Measurements from ENCODE around the gene ITPRID2. TPM values are rescaled to one million over a fixed set of nuclear protein-coding genes. Genes with fewer than 3 reads are reported as not detected.

The ITPRID2 gene
- total and polyA plus RNA-seq, 2 of the 4 experiments (the other 2 are of a cell fraction), result 74.1 to 187 TPM

DNA sequence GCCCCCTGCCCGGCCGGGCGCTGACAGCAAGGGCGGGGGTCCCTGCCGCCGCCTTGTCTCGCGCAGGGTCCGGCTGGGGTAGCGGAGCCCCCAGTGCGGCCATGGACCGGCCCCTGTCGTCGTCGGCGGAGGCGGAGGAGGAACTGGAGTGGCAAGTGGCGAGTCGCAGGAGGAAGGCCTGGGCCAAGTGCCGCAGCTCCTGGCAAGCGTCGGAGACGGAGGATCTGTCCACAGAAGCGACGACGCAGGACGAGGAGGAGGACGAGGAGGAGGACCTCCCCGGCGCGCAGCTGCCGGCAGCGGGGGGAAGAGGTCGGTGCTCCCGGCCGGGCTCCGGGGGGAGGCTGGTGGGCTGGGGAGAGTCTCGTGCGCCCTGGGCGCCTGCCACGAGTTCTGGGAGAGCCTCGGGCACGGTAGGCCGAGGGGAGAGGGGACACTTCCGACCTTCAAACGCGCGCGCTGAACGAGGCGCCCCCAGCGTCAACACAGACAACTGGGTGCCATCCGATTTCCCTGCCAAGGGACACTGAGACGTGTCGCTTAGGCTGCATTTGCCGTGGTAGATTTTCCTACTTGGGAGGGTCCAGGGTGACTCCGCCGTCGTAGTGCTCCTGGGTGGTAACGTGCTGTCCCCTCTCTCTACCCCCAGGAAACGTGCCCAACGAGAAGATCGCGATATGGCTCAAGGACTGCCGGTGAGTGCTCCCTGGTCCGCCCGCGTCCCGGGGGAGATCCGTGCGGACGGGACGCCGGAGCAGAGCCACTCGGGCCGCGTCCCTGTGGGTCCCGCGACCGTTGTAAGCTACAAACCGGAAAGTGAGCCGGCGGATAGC lies 652 bp downstream of the ITPRID2 start:
- intact Hi-C loops (cut with micrococcal nuclease), result loop anchor here (1.0 to 10.0 kb wide), 5 partner anchors 105 to 1767 kb away; no protein-coding TSS in a partner anchor
- peak; percentile 48 for ATAC-seq (ENCODE audit: low read depth)
- dilution Hi-C loops (cut with HindIII; ENCODE audit: low sequenced_read_pairs, unreplicated experiment), result no loop called here
- no peaks in the 10 kb centered on the region for H3K9me1 ChIP-seq (ENCODE audit: insufficient read depth, low read length)
- no peaks in the 10 kb centered on the region; the same call in 1 of the 2 replicates for H3K36me3 ChIP-seq (ENCODE audit: control insufficient read depth, insufficient read depth, low read length)
- peak overlapping the region; percentile 88 for H4K5ac ChIP-seq (ENCODE audit: low read depth, low read length)
- ChIA-PET CTCF (interaction anchor here (0.9 to 1.5 kb wide), 2 partner anchors 12 to 13 kb away, joined by 3 read pairs; no protein-coding TSS in a partner anchor), POLR2A (ENCODE audit: unreplicated experiment) (no interaction called here)
- H2BK15ac ChIP-seq (ENCODE audit: low read depth, low read length), result peak overlapping the region; percentile 35; the same call in 2 of the 3 replicates
- BruUV-seq (replicated peaks), result no TSS peak
- peak overlapping the region; percentile 82 for H2AFZ ChIP-seq (replicated peaks; ENCODE audit: low read length, poor library complexity)
- peak overlapping the region; percentile 88 for H3K14ac ChIP-seq (replicated peaks; ENCODE audit: low read depth, low read length)
- peaks cover 4% of the 10 kb centered on the region; the same call in 1 of the 2 replicates for H4K20me1 ChIP-seq (ENCODE audit: insufficient read depth, low read length)
- peak overlapping the region; percentile 99 for H3K4me2 ChIP-seq (ENCODE audit: low read depth, low read length)
- peak overlapping the region; percentile 92 for H3K4ac ChIP-seq (ENCODE audit: low read depth, low read length)
- WGBS, 2 experiments (ENCODE audit: extremely low coverage in 2 of 2, insufficient read length in 1 of 2), result 0% methylated on average over 14 of the region's 83 CpGs; no CpG with 5 or more reads in 1 of the 2 experiments
- H4K91ac ChIP-seq (ENCODE audit: insufficient read depth, low read depth, low read length), result peak overlapping the region; percentile 21
- H3K9me3 ChIP-seq (ENCODE audit: control insufficient read depth, insufficient read depth, low read length), result no peaks in the 10 kb centered on the region
- peak overlapping the region; percentile 96 for H2AK9ac ChIP-seq (replicated peaks; ENCODE audit: low read depth, low read length, poor library complexity)
- peak; percentile 55 for DNase-seq
- H3K4me3 ChIP-seq (ENCODE audit: insufficient read depth, low read depth, low read length), result peak overlapping the region; percentile 98
- H3K9ac ChIP-seq (ENCODE audit: low read depth, low read length), result peak overlapping the region; percentile 98
- H4K8ac ChIP-seq (ENCODE audit: low read depth in 2 of 2, low read length in 2 of 2), result peak overlapping the region; percentile 64 to 81
- peak overlapping the region; percentile 91 for H3K18ac ChIP-seq (ENCODE audit: low read depth, low read length)
- peaks cover 0 to 14% of the 10 kb centered on the region in 2 experiments; a peak in 1 of 4 replicates for H3K79me1 ChIP-seq (ENCODE audit: low read depth in 1 of 2, low read length in 2 of 2)
- no peaks in the 10 kb centered on the region for H3K27me3 ChIP-seq (ENCODE audit: control insufficient read depth, insufficient read depth, low read length)
- in situ Hi-C loops (cut with MboI; ENCODE audit: low sequenced_read_pairs), result loop anchor here (10.0 kb wide), 1 partner anchor 1767 kb away; no protein-coding TSS in a partner anchor
- no peak for TF ChIP-seq CHD1 (IDR thresholded peaks at IDR 0.05; ENCODE audit: low read depth, low read length)
- TF ChIP-seq BHLHE40 (IDR thresholded peaks at IDR 0.05; ENCODE audit: low read depth, low read length), result peak; percentile 51
- no peak for TF ChIP-seq MAFK (IDR thresholded peaks at IDR 0.05; ENCODE audit: low read depth, low read length)
- TF ChIP-seq, protein P1, sequence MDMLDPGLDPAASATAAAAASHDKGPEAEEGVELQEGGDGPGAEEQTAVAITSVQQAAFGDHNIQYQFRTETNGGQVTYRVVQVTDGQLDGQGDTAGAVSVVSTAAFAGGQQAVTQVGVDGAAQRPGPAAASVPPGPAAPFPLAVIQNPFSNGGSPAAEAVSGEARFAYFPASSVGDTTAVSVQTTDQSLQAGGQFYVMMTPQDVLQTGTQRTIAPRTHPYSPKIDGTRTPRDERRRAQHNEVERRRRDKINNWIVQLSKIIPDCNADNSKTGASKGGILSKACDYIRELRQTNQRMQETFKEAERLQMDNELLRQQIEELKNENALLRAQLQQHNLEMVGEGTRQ (IDR thresholded peaks at IDR 0.05; ENCODE audit: low read depth, low read length), result 0 out of 2 replicates have a peak, but pooled peaks have one; percentile 9
- peak; percentile 53 for TF ChIP-seq MAZ (IDR thresholded peaks at IDR 0.05; ENCODE audit: borderline replicate concordance, low read depth, low read length)
- peaks cover 3% of the 10 kb centered on the region; the same call in 1 of the 2 replicates for H3K4me1 ChIP-seq (ENCODE audit: control insufficient read depth, insufficient read depth, low read length)
- peak overlapping the region; percentile 79 for H2BK120ac ChIP-seq (ENCODE audit: low read depth, low read length)
- peak overlapping the region; percentile 91 for H3K56ac ChIP-seq (ENCODE audit: extremely low read depth, insufficient read depth, low read length)
- H2BK5ac ChIP-seq (ENCODE audit: low read depth, low read length, poor library complexity, severe bottlenecking), result peak overlapping the region; percentile 88
- peak overlapping the region; percentile 98 for H3K27ac ChIP-seq (ENCODE audit: insufficient read depth, low read length)
- H2BK20ac ChIP-seq (ENCODE audit: low read depth, low read length), result peak overlapping the region; percentile 54; the same call in 1 of the 2 replicates
- peak overlapping the region; percentile 92 for H2AK5ac ChIP-seq (ENCODE audit: low read depth, low read length)
- peak overlapping the region; percentile 76 for H3K23ac ChIP-seq (ENCODE audit: low read depth, low read length)

Measured in IMR-90 (cell line).